Putamen (tissue), 1 donor: ENCODE measurements around the gene ULK3.

Source experiments
- DNase-seq: peaks from one replicate; pipeline ENCODE4 v3.0.0-alpha.2; 2016; ENCODE audit warnings: low spot score

ULK3 gene

GRCh38 chr15:74799255-74799855 is 43.6 kb downstream of the ULK3 start:
- DNase-seq, result no peak

GRCh38 chr15:74798388-74799254 is 44.3 kb downstream of the ULK3 start:
- no peak for DNase-seq

GRCh38 chr15:74795966-74796625 is 46.9 kb downstream of the ULK3 start:
- no peak for DNase-seq

- no peak for DNase-seq
Measured at GRCh38 chr15:74794970-74795349, 48.0 kb downstream of the ULK3 start.

GRCh38 chr15:74794248-74794969 is 48.5 kb downstream of the ULK3 start:
- DNase-seq, result no peak

- no peak for DNase-seq
Measured at GRCh38 chr15:74793135-74794028, 49.6 kb downstream of the ULK3 start.

GRCh38 chr15:74792227-74793016 is 50.5 kb downstream of the ULK3 start:
- no peak for DNase-seq

GRCh38 chr15:74791667-74792066 is 51.3 kb downstream of the ULK3 start:
- no peak for DNase-seq

- DNase-seq, result no peak
Measured at GRCh38 chr15:74791007-74791406, 51.9 kb downstream of the ULK3 start.

GRCh38 chr15:74790080-74790916 is 52.7 kb downstream of the ULK3 start:
- peak; percentile 79 for DNase-seq

- DNase-seq, result no peak
Measured at GRCh38 chr15:74789741-74790079, 53.2 kb downstream of the ULK3 start.

GRCh38 chr15:74789171-74789631 is 53.8 kb downstream of the ULK3 start:
- DNase-seq, result no peak

- DNase-seq, result no peak
Measured at GRCh38 chr15:74788683-74789151, 54.2 kb downstream of the ULK3 start.

GRCh38 chr15:74788042-74788682 is 54.8 kb downstream of the ULK3 start:
- no peak for DNase-seq

- DNase-seq, result no peak
Measured at GRCh38 chr15:74787251-74788041, 55.5 kb downstream of the ULK3 start.

GRCh38 chr15:74786551-74787165 is 56.3 kb downstream of the ULK3 start:
- no peak for DNase-seq
